ENCODE data around the gene MED29. TPM values are rescaled to one million over a fixed set of nuclear protein-coding genes. Genes with fewer than 3 reads are reported as not detected.
A peak's percentile ranks its signal among the peaks of the same experiment; 100 is the strongest.

Gene MED29
- total and polyA plus RNA-seq, 2 of the 13 experiments (the other 11 are each of a cell fraction or from before 2014, with no cell fraction given): 14.0 to 19.7 TPM

- TF ChIP-seq MAZ (IDR thresholded peaks at IDR 0.05; ENCODE audit: borderline replicate concordance, low read depth, low read length): peak; percentile 28; the same call in 1 of the 2 replicates
- TF ChIP-seq MAZ (CRISPR knock-in tag; IDR thresholded peaks at IDR 0.05; ENCODE audit: low read depth): no peak
- no peak for TF ChIP-seq ZNF329 (CRISPR knock-in tag; IDR thresholded peaks at IDR 0.05; ENCODE audit: low read depth)
- peak; percentile 91 for TF ChIP-seq KDM5B (CRISPR knock-in tag; IDR thresholded peaks at IDR 0.05; ENCODE audit: borderline replicate concordance)
- TF ChIP-seq ZC3H4 (CRISPR knock-in tag; IDR thresholded peaks at IDR 0.05; ENCODE audit: borderline replicate concordance): peak; percentile 80; the same call in 1 of the 2 replicates
- TF ChIP-seq ZBTB8A (CRISPR knock-in tag; IDR thresholded peaks at IDR 0.05; ENCODE audit: borderline replicate concordance, low read depth): no peak
- no peak; the same call in 1 of the 2 replicates for TF ChIP-seq ZNF777 (CRISPR knock-in tag; IDR thresholded peaks at IDR 0.05)
- TF ChIP-seq HOXA7 (CRISPR knock-in tag; IDR thresholded peaks at IDR 0.05): no peak
- TF ChIP-seq TAF15 (IDR thresholded peaks at IDR 0.05; ENCODE audit: low read depth, low read length, poor library complexity, severe bottlenecking): no peak
- TF ChIP-seq FOXP1 (IDR thresholded peaks at IDR 0.05): no peak
- TF ChIP-seq FOXP1 (CRISPR knock-in tag; IDR thresholded peaks at IDR 0.05): no peak
- TF ChIP-seq ZNF496 (CRISPR knock-in tag; IDR thresholded peaks at IDR 0.05; ENCODE audit: insufficient replicate concordance): no peak
- TF ChIP-seq CREB3 (CRISPR knock-in tag; IDR thresholded peaks at IDR 0.05): no peak
- peak; percentile 28; the same call in 1 of the 2 replicates for TF ChIP-seq CTCF (CRISPR knock-in tag; IDR thresholded peaks at IDR 0.05)
- TF ChIP-seq ZFP62 (CRISPR knock-in tag; IDR thresholded peaks at IDR 0.05): no peak
- no peak for TF ChIP-seq ZNF644 (CRISPR knock-in tag; IDR thresholded peaks at IDR 0.05; ENCODE audit: low read depth)
- no peak for TF ChIP-seq GRHL1 (CRISPR knock-in tag; conservative IDR thresholded peaks at IDR 0.05)
- peak; percentile 18 for TF ChIP-seq CBX5 (CRISPR knock-in tag; IDR thresholded peaks at IDR 0.05; ENCODE audit: borderline replicate concordance)
- TF ChIP-seq ZBTB4 (CRISPR knock-in tag; IDR thresholded peaks at IDR 0.05; ENCODE audit: borderline replicate concordance): peak; percentile 31; the same call in 1 of the 2 replicates
- peak; percentile 56; the same call in 1 of the 2 replicates for TF ChIP-seq ZNF691 (CRISPR knock-in tag; IDR thresholded peaks at IDR 0.05; ENCODE audit: borderline replicate concordance, low read depth)
Measured at GRCh38 chr19:39401549-39402345, 10.6 kb downstream of the MED29 start (continued).

All from HepG2 (cell line).